Stimulated activated CD4-positive, alpha-beta T cell treated with anti-CD3 and anti-CD28 coated beads, Interleukin-1b, Interleukin-23, amount 100 ng/mL, for 4 hours (primary cell): ENCODE measurements around the gene LRRC32.
"Not testable (repeated sequence)": the region's sequence is repeated elsewhere in the genome, so short reads cannot be mapped to it uniquely, and the experiment has no call there.

ENCODE experiments used
- DNase-seq, 2 donors: peaks; one replicate each; pipeline ENCODE4 v3.0.0-alpha.2; 2020; ENCODE audit warnings: low read depth in 2 of 2

LRRC32 gene

GRCh38 chr11:76629116-76629852 lies 41.3 kb downstream of the LRRC32 start:
- no peak for DNase-seq

- peak in 1 of 2 donors; percentile 13 for DNase-seq
Observed at GRCh38 chr11:76628408-76628947, 42.1 kb downstream of the LRRC32 start.

GRCh38 chr11:76627606-76628005 lies 42.9 kb downstream of the LRRC32 start:
- no peak for DNase-seq

GRCh38 chr11:76626921-76627401 lies 43.6 kb downstream of the LRRC32 start:
- DNase-seq: no peak

- DNase-seq: no peak
Observed at GRCh38 chr11:76626266-76626665, 44.3 kb downstream of the LRRC32 start.

- DNase-seq: no peak
Observed at GRCh38 chr11:76625472-76626186, 44.9 kb downstream of the LRRC32 start.

- no peak for DNase-seq
Observed at GRCh38 chr11:76624500-76625379, 45.8 kb downstream of the LRRC32 start.

- DNase-seq: no peak
Observed at GRCh38 chr11:76623884-76624419, 46.6 kb downstream of the LRRC32 start.

GRCh38 chr11:76623171-76623883 lies 47.2 kb downstream of the LRRC32 start:
- no peak for DNase-seq

- no peak for DNase-seq
Observed at GRCh38 chr11:76622493-76623094, 48.0 kb downstream of the LRRC32 start.

- no peak for DNase-seq
Observed at GRCh38 chr11:76621868-76622267, 48.7 kb downstream of the LRRC32 start.

- DNase-seq: no peak
Observed at GRCh38 chr11:76621466-76621865, 49.1 kb downstream of the LRRC32 start.

- DNase-seq: no peak
Observed at GRCh38 chr11:76620489-76620888, 50.1 kb downstream of the LRRC32 start.

GRCh38 chr11:76619801-76620200 lies 50.7 kb downstream of the LRRC32 start:
- DNase-seq: not testable (repeated sequence)

GRCh38 chr11:76617553-76618265 lies 52.8 kb downstream of the LRRC32 start:
- DNase-seq: no peak

- no peak for DNase-seq
Observed at GRCh38 chr11:76616676-76617552, 53.6 kb downstream of the LRRC32 start.

- no peak for DNase-seq
Observed at GRCh38 chr11:76615950-76616349, 54.6 kb downstream of the LRRC32 start.

GRCh38 chr11:76614471-76615179 lies 55.9 kb downstream of the LRRC32 start:
- no peak for DNase-seq
